ENCODE results near the gene MRPL46.

GRCh38 chr15:88487796-88488523 is 20.8 kb upstream of the MRPL46 start:
- TF ChIP-seq SUZ12 (IDR thresholded peaks at IDR 0.05) (no peak), SP1 (IDR thresholded peaks at IDR 0.05) (no peak)
